ENCODE measurements around the gene ZNF93.
"Not testable (repeated sequence)": the region's sequence is repeated elsewhere in the genome, so short reads cannot be mapped to it uniquely, and the experiment has no call there.

ZNF93 gene

GRCh38 chr19:19900729-19901444, at the start of gene ZNF93:
TSS of gene ZNF93 (plus strand) at chr19:19900946. CDS start at chr19:19901089, 143 bp downstream.
- peak; percentile 63 to 86 for DNase-seq

- not testable (repeated sequence) for DNase-seq
Observed at GRCh38 chr19:19851740-19852139, 49.0 kb upstream of the ZNF93 start.

- DNase-seq = no peak
Observed at GRCh38 chr19:19858751-19859150, 42.0 kb upstream of the ZNF93 start.

- DNase-seq = no peak
Observed at GRCh38 chr19:19860756-19861390, 39.9 kb upstream of the ZNF93 start.

- peak; percentile 64 to 91 for DNase-seq
Observed at GRCh38 chr19:19865750-19866610, 34.8 kb upstream of the ZNF93 start, which contains the start of gene ZNF253. TSS of gene ZNF253 (plus strand) at chr19:19865882. CDS start at chr19:19865997, 115 bp downstream.

- no peak for DNase-seq
Observed at GRCh38 chr19:19866611-19867248, 34.0 kb upstream of the ZNF93 start.

GRCh38 chr19:19870086-19870485, 30.7 kb upstream of the ZNF93 start:
- not testable (repeated sequence) for DNase-seq

GRCh38 chr19:19871932-19872331, 28.8 kb upstream of the ZNF93 start:
- DNase-seq = no peak

GRCh38 chr19:19873381-19873780, 27.4 kb upstream of the ZNF93 start:
- DNase-seq = no peak

GRCh38 chr19:19877724-19878123, 23.0 kb upstream of the ZNF93 start:
- no peak for DNase-seq

GRCh38 chr19:19884583-19884982, 16.2 kb upstream of the ZNF93 start:
- no peak for DNase-seq

- not testable (repeated sequence) for DNase-seq
Observed at GRCh38 chr19:19892055-19892941, 8.4 kb upstream of the ZNF93 start.

- peak in 1 of 2 donors; percentile 86 for DNase-seq
Observed at GRCh38 chr19:19900139-19900728, 512 bp upstream of the ZNF93 start.

GRCh38 chr19:19907551-19907950, 6.8 kb downstream of the ZNF93 start:
- DNase-seq = not testable (repeated sequence)

GRCh38 chr19:19909654-19910053, 8.9 kb downstream of the ZNF93 start:
- no peak for DNase-seq

- DNase-seq = no peak
Observed at GRCh38 chr19:19911150-19911549, 10.4 kb downstream of the ZNF93 start.

- no peak for DNase-seq
Observed at GRCh38 chr19:19914596-19914995, 13.8 kb downstream of the ZNF93 start.

- DNase-seq = not testable (repeated sequence)
Observed at GRCh38 chr19:19930417-19930816, 29.7 kb downstream of the ZNF93 start.

GRCh38 chr19:19933432-19934314, 32.9 kb downstream of the ZNF93 start:
- DNase-seq = not testable (repeated sequence)

- DNase-seq = no peak
Observed at GRCh38 chr19:19937403-19937802, 36.7 kb downstream of the ZNF93 start.

All from bone marrow (tissue), 2 donors.